ENCODE results near the gene FAM149B1. TPM values are rescaled to one million over a fixed set of nuclear protein-coding genes. Genes with fewer than 3 reads are reported as not detected.

The FAM149B1 gene
- total and polyA plus RNA-seq, 10 donors = 11.9 to 24.5 (median 15.2) TPM

GRCh38 chr10:73169320-73169719 lies 1.4 kb downstream of the FAM149B1 start:
- 87 to 98% (median 92%) methylated on average over 3 of the region's 3 CpGs for WGBS, 5 donors
- H3K4me1 ChIP-seq = peaks cover 33 to 54% (median 43%) of the 10 kb centered on the region in 6 donors
- DNase-seq = no peak
- H3K27ac ChIP-seq = no peak overlapping the region
- TF ChIP-seq POLR2AphosphoS5 (IDR thresholded peaks at IDR 0.05) (no peak), POLR2A (IDR thresholded peaks at IDR 0.05) (no peak), CTCF (IDR thresholded peaks at IDR 0.05 in 8 of 11, conservative IDR thresholded peaks at IDR 0.05 in 3 of 11) (no peak)
- no peaks in the 10 kb centered on the region for H3K9me3 ChIP-seq
- no peaks in the 10 kb centered on the region for H3K27me3 ChIP-seq (replicated peaks in 1 of 7)
- intact Hi-C loops (cut with DNase I; ENCODE audit: low total_unique reads) = no loop called here
- H3K4me3 ChIP-seq = no peak overlapping the region
- peaks cover 0 to 16% (median 0%) of the 10 kb centered on the region in 6 donors for H3K36me3 ChIP-seq

GRCh38 chr10:73172867-73173266 lies 4.9 kb downstream of the FAM149B1 start:
- Histone ChIP-seq H3K4me3 (no peak overlapping the region), H3K4me1 (peaks cover 7 to 22% (median 12%) of the 10 kb centered on the region in 6 donors), H3K27me3 (replicated peaks in 1 of 7) (no peaks in the 10 kb centered on the region), H3K9me3 (no peaks in the 10 kb centered on the region), H3K27ac (no peak overlapping the region), H3K36me3 (peaks cover 0 to 34% (median 20%) of the 10 kb centered on the region in 6 donors)
- intact Hi-C loops (cut with DNase I; ENCODE audit: low total_unique reads) = no loop called here
- TF ChIP-seq POLR2AphosphoS5 (IDR thresholded peaks at IDR 0.05) (no peak), POLR2A (IDR thresholded peaks at IDR 0.05) (no peak), CTCF (IDR thresholded peaks at IDR 0.05 in 8 of 11, conservative IDR thresholded peaks at IDR 0.05 in 3 of 11) (no peak)
- no peak for DNase-seq

- DNase-seq = no peak
- intact Hi-C loops (cut with DNase I; ENCODE audit: low total_unique reads) = no loop called here
- no peak overlapping the region for H3K4me3 ChIP-seq
- TF ChIP-seq POLR2A (IDR thresholded peaks at IDR 0.05) (no peak), POLR2AphosphoS5 (IDR thresholded peaks at IDR 0.05) (no peak), CTCF (IDR thresholded peaks at IDR 0.05 in 8 of 11, conservative IDR thresholded peaks at IDR 0.05 in 3 of 11) (no peak)
- H3K36me3 ChIP-seq = peaks cover 0 to 49% (median 31%) of the 10 kb centered on the region in 6 donors
- peaks cover 0 to 11% (median 2%) of the 10 kb centered on the region in 6 donors for H3K4me1 ChIP-seq
- H3K27ac ChIP-seq = no peak overlapping the region
- 92 to 98% (median 95%) methylated on average over 1 of the region's 1 CpG for WGBS, 5 donors
- H3K27me3 ChIP-seq (replicated peaks in 1 of 7) = no peaks in the 10 kb centered on the region
- H3K9me3 ChIP-seq = no peaks in the 10 kb centered on the region
Measured at GRCh38 chr10:73174148-73174925, 6.4 kb downstream of the FAM149B1 start.

GRCh38 chr10:73182568-73182967 lies 14.6 kb downstream of the FAM149B1 start:
- intact Hi-C loops (cut with DNase I; ENCODE audit: low total_unique reads) = no loop called here
- DNase-seq = no peak
- Histone ChIP-seq H3K9me3 (peaks cover 0 to 9% (median 0%) of the 10 kb centered on the region in 8 donors), H3K4me1 (no peaks in the 10 kb centered on the region), H3K4me3 (no peak overlapping the region), H3K36me3 (peaks cover 0 to 72% (median 36%) of the 10 kb centered on the region in 6 donors), H3K27ac (no peak overlapping the region), H3K27me3 (replicated peaks in 1 of 7) (no peaks in the 10 kb centered on the region)
- WGBS, 5 donors = 86 to 100% (median 97%) methylated on average over 2 of the region's 2 CpGs
- no peak for TF ChIP-seq POLR2AphosphoS5 (IDR thresholded peaks at IDR 0.05)
- TF ChIP-seq CTCF (IDR thresholded peaks at IDR 0.05 in 8 of 11, conservative IDR thresholded peaks at IDR 0.05 in 3 of 11) = no peak
- TF ChIP-seq POLR2A (IDR thresholded peaks at IDR 0.05) = no peak

All from spleen (tissue), 11 donors.